Gastroesophageal sphincter (tissue), 4 donors: ENCODE data around the gene PYGM. TPM values are rescaled to one million over a fixed set of nuclear protein-coding genes. Genes with fewer than 3 reads are reported as not detected.

Source experiments
- ATAC-seq: fragments of 150-250 bp; one replicate; pipeline ENCODE4 v1.9.1; 2016; ENCODE audit warnings: mild to moderate bottlenecking, moderate library complexity
- H3K27ac ChIP-seq, 4 donors: fragments of 200-600 bp; sonication (generic) in 3 of 4; 1 replicate in 3 of 4; 2 replicates in 1 of 4; pipeline ENCODE4 v1.5.1; 2016 to 2019
- H3K27me3 ChIP-seq: fragments of 200-600 bp; sonication (generic); one replicate; pipeline ENCODE4 v1.5.1; 2019
- H3K36me3 ChIP-seq, 2 donors: fragments of 200-600 bp; sonication (generic); one replicate each; pipeline ENCODE4 v1.5.1; 2019; ENCODE audit warnings: control low read depth in 1 of 2
- H3K4me1 ChIP-seq, 3 donors: fragments of 200-600 bp; sonication (generic); 1 replicate in 2 of 3; 2 replicates in 1 of 3; pipeline ENCODE4 v1.5.1; 2016 to 2019; ENCODE audit warnings: control low read depth in 2 of 3
- H3K4me3 ChIP-seq, 2 donors: fragments of 200-600 bp; sonication (generic); one replicate each; pipeline ENCODE4 v1.5.1; 2019; ENCODE audit warnings: mild to moderate bottlenecking in 1 of 2, moderate library complexity in 1 of 2
- H3K9me3 ChIP-seq, 3 donors: fragments of 200-600 bp; sonication (generic); one replicate each; pipeline ENCODE4 v1.5.1; 2017 to 2019; ENCODE audit warnings: control low read depth in 2 of 3
- EP300 ChIP-seq: sonication (generic); formaldehyde crosslinking; IDR thresholded peaks from one replicate; pipeline ENCODE4 v1.6.1; 2017; ENCODE audit warnings: antibody characterized with exemption, mild to moderate bottlenecking
- POLR2A ChIP-seq, 2 donors: fragments of 450-650 bp; IDR thresholded peaks; one replicate each; pipeline ENCODE4 v1.6.1; 2017; ENCODE audit warnings: antibody characterized with exemption in 2 of 2, mild to moderate bottlenecking in 2 of 2, moderate library complexity in 1 of 2
- POLR2AphosphoS5 ChIP-seq: sonication (generic); formaldehyde crosslinking; IDR thresholded peaks from one replicate; pipeline ENCODE4 v1.6.1; 2017; ENCODE audit warnings: antibody characterized with exemption
- WGBS, 2 donors: methylation state at CpG; one replicate each; pipeline ENCODE4 v1.1.5; 2018; ENCODE audit warnings: low coverage in 1 of 2; 5-methylcytosine and 5-hydroxymethylcytosine counted together
- total RNA-seq, 4 donors: library from RNA; depleted of rRNA; stranded (reverse); fragments of >200 nt; gene quantifications; one replicate each; pipeline ENCODE4 v1.1.0, GENCODE V29; 2016
- TF ChIP-seq, protein P1 (sequence below), 4 experiments: fragments of 200-600 bp in 2 of 4; fragments of 450-650 bp in 2 of 4; sonication (generic) in 1 of 4; IDR thresholded peaks; one replicate each; pipeline ENCODE4 v1.5.1; 2017 to 2019; ENCODE audit warnings: antibody characterized with exemption in 4 of 4, mild to moderate bottlenecking in 2 of 4, moderate library complexity in 2 of 4

PYGM gene
- total RNA-seq, 4 donors from 2014 or later: 10.5 to 55.2 (median 32.8) TPM

DNA sequence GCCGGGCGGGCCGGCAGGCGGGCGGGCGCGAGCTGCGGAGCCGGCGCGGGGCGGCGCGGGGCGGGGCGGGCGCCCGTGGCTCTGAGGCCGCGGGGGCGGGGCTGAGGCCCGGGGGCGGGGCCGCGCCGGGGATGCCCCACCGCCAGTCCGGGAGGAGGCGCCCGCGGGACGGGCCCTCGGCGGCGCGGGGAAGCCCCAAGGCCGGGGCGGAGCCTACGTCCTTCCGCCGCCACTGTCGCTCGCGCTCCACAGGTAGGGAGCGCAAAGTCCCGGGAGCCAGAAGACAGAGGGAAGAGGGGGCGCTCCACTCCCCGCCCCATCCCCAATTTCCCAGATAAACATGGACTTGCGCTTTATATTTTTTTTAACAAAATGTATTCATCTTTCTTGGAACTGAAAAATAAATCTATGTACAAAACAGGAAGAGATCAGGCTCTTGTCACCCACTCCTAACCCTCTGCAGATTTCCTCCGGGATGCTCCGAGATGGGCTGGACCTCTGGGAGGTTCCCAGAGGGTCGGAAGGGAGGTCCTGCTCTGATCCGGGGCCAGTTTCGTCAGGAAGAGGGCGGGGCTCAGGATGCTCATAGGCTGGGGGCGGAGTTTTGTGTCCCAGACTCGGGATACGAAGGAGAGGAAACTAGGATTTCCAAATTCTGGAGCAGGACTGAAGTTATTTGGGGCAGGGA is 43.5 kb upstream of the PYGM start, which contains the start of gene MAP4K2:
TSS of gene MAP4K2 (minus strand) at position 57 of the 688 bp plus-strand sequence. CDS start 65 bp downstream, outside the sequence.
- peak within 1 kb of the TSS; percentile 67 to 73 for H3K4me3 ChIP-seq
- peaks cover 0 to 67% of the 10 kb centered on the region in 2 donors for H3K36me3 ChIP-seq
- peak; percentile 92 for ATAC-seq
- no peak for TF ChIP-seq POLR2AphosphoS5
- TF ChIP-seq EP300: no peak
- TF ChIP-seq, protein P1, sequence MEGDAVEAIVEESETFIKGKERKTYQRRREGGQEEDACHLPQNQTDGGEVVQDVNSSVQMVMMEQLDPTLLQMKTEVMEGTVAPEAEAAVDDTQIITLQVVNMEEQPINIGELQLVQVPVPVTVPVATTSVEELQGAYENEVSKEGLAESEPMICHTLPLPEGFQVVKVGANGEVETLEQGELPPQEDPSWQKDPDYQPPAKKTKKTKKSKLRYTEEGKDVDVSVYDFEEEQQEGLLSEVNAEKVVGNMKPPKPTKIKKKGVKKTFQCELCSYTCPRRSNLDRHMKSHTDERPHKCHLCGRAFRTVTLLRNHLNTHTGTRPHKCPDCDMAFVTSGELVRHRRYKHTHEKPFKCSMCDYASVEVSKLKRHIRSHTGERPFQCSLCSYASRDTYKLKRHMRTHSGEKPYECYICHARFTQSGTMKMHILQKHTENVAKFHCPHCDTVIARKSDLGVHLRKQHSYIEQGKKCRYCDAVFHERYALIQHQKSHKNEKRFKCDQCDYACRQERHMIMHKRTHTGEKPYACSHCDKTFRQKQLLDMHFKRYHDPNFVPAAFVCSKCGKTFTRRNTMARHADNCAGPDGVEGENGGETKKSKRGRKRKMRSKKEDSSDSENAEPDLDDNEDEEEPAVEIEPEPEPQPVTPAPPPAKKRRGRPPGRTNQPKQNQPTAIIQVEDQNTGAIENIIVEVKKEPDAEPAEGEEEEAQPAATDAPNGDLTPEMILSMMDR (IDR thresholded peaks at IDR 0.05): peak in 2 of 4 experiments; percentile 39 to 41
- TF ChIP-seq POLR2A (IDR thresholded peaks at IDR 0.05): no peak
- H3K27me3 ChIP-seq: no peaks in the 10 kb centered on the region
- H3K27ac ChIP-seq: peak within 1 kb of the TSS; percentile 84 to 95 (median 92)
- 0% methylated on average over 10 to 13 of the region's 58 CpGs for WGBS, 2 donors
- peaks cover 0 to 40% (median 22%) of the 10 kb centered on the region in 3 donors for H3K4me1 ChIP-seq
- no peaks in the 10 kb centered on the region for H3K9me3 ChIP-seq

- Histone ChIP-seq H3K9me3 (no peaks in the 10 kb centered on the region), H3K4me1 (peaks cover 0 to 33% (median 22%) of the 10 kb centered on the region in 3 donors), H3K4me3 (peak overlapping the region; percentile 59 to 73), H3K27me3 (no peaks in the 10 kb centered on the region), H3K27ac (peak overlapping the region; percentile 32 to 95 (median 92)), H3K36me3 (peaks cover 0 to 64% of the 10 kb centered on the region in 2 donors)
- ATAC-seq: no peak
- TF ChIP-seq, protein P1 (IDR thresholded peaks at IDR 0.05): no peak
- TF ChIP-seq POLR2A (IDR thresholded peaks at IDR 0.05): peak in 1 of 2 donors; percentile 12
- no CpG with 5 or more reads among the region's 54 CpGs for WGBS, 2 donors
Measured at GRCh38 chr11:64802370-64803157, 42.8 kb upstream of the PYGM start.

DNA sequence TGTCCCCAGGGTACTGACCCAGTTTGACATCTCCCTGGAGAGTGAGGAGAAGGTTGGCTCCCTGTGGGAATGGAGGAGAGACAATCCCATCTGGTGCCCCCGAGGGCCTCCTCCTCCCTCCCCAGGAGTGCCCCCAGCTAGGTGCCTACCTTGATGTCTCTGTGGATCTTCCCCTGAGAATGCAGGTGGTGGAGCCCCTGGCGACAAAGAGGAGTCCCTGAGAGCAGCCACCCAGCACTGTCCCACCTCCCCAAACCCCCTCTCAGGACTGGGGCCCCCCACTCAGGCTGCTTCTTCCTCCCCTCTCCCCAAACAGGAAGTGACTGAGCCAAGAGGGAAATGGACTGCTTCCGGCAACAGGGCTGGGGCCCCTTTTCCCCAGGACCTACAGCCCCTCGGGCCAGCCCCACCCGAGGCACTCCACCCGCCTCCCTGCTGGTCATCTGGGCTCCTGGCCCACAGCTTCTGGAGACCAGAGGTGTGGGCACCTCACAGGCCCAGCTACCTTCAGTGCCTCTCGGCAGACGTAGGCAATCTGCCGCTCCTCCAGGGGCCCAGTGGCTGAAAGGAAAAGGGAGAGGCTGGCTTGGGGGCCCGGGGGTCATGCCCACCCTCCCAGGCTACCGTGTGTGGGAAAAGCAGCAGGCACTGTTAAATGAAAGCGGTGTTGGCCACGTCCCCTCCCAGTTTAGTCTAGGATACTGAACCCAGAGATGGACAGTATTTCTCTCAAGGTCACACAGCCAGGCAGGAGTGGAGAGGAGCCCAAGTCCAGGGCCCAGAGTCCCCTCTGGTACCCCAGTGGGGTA is 42.0 kb upstream of the PYGM start:
- H3K9me3 ChIP-seq: no peaks in the 10 kb centered on the region
- no CpG with 5 or more reads among the region's 13 CpGs for WGBS, 2 donors
- TF ChIP-seq EP300 (no peak), POLR2AphosphoS5 (no peak), POLR2A (IDR thresholded peaks at IDR 0.05) (no peak)
- TF ChIP-seq, protein P1 (IDR thresholded peaks at IDR 0.05): no peak
- peak overlapping the region in 3 of 4 donors; percentile 92 to 95 (median 92) for H3K27ac ChIP-seq
- ATAC-seq: no peak
- H3K36me3 ChIP-seq: peaks cover 0 to 64% of the 10 kb centered on the region in 2 donors
- no peaks in the 10 kb centered on the region for H3K27me3 ChIP-seq
- peaks cover 0 to 33% (median 22%) of the 10 kb centered on the region in 3 donors for H3K4me1 ChIP-seq
- H3K4me3 ChIP-seq: peak overlapping the region in 1 of 2 donors; percentile 73

- no peak for ATAC-seq
- no peaks in the 10 kb centered on the region for H3K9me3 ChIP-seq
- H3K27ac ChIP-seq: peak overlapping the region in 3 of 4 donors; percentile 92 to 95 (median 92)
- 60% methylated on average over 1 of the region's 9 CpGs; no CpG with 5 or more reads in 1 of the 2 donors for WGBS, 2 donors
- no peak overlapping the region for H3K4me3 ChIP-seq
- H3K27me3 ChIP-seq: no peaks in the 10 kb centered on the region
- H3K4me1 ChIP-seq: peaks cover 0 to 33% (median 22%) of the 10 kb centered on the region in 3 donors
- peaks cover 0 to 64% of the 10 kb centered on the region in 2 donors for H3K36me3 ChIP-seq
- TF ChIP-seq POLR2AphosphoS5 (no peak), POLR2A (IDR thresholded peaks at IDR 0.05) (no peak), EP300 (no peak)
- TF ChIP-seq, protein P1 (IDR thresholded peaks at IDR 0.05): no peak
Measured at GRCh38 chr11:64801158-64801464, 41.3 kb upstream of the PYGM start.
